Immature natural killer cell (primary cell): ENCODE measurements around the gene CD79A. TPM values are rescaled to one million over a fixed set of nuclear protein-coding genes. Genes with fewer than 3 reads are reported as not detected.
"Not testable (repeated sequence)": the region's sequence is repeated elsewhere in the genome, so short reads cannot be mapped to it uniquely, and the experiment has no call there.

Experiments
- DNase-seq, 3 donors: peaks; one replicate each; pipeline ENCODE4 v3.0.0; 2022; ENCODE audit warnings: mixed read lengths in 1 of 3
- H3K27ac Mint-ChIP-seq, 6 donors: one replicate each; pipeline ENCODE4 v1.8.0; 2020; ENCODE audit warnings: mixed read lengths in 6 of 6, mild to moderate bottlenecking in 5 of 6, inconsistent platforms in 4 of 6, moderate library complexity in 3 of 6
- H3K27me3 Mint-ChIP-seq, 3 donors: one replicate each; pipeline ENCODE4 v1.8.0; 2020 to 2021; ENCODE audit warnings: low read depth in 3 of 3, mild to moderate bottlenecking in 3 of 3, mixed read lengths in 3 of 3, moderate library complexity in 3 of 3, inconsistent platforms in 1 of 3
- H3K36me3 Mint-ChIP-seq, 3 donors: one replicate each; pipeline ENCODE4 v1.8.0; 2020; ENCODE audit warnings: mixed read lengths in 3 of 3, inconsistent platforms in 2 of 3, mild to moderate bottlenecking in 2 of 3
- H3K4me1 Mint-ChIP-seq, 2 donors: one replicate each; pipeline ENCODE4 v1.8.0; 2020; ENCODE audit warnings: inconsistent platforms in 2 of 2, mild to moderate bottlenecking in 2 of 2, mixed read lengths in 2 of 2, moderate library complexity in 1 of 2
- H3K4me3 Mint-ChIP-seq, 5 donors: one replicate each; pipeline ENCODE4 v1.8.0; 2020; ENCODE audit warnings: mild to moderate bottlenecking in 5 of 5, mixed read lengths in 5 of 5, inconsistent platforms in 3 of 5, moderate library complexity in 3 of 5
- H3K9me3 Mint-ChIP-seq, 6 donors: one replicate each; pipeline ENCODE4 v1.8.0; 2020; ENCODE audit warnings: mild to moderate bottlenecking in 6 of 6, mixed read lengths in 6 of 6, inconsistent platforms in 4 of 6, moderate library complexity in 3 of 6
- polyA plus RNA-seq, 3 donors: library from polyadenylated mRNA; unstranded; fragments of 300-500 nt; fragmentation: Illumina TruSeq; gene quantifications; one replicate each; pipeline ENCODE4 v1.2.3, GENCODE V29; 2021

Gene CD79A
- polyA plus RNA-seq, 3 donors from 2014 or later = 4.1 to 8.3 (median 5.1) TPM

- Mint-ChIP-seq H3K9me3 (no peaks in the 10 kb centered on the region), H3K4me3 (no peak overlapping the region), H3K4me1 (peaks cover 49 to 57% of the 10 kb centered on the region in 2 donors), H3K36me3 (peaks cover 3 to 20% (median 5%) of the 10 kb centered on the region in 3 donors), H3K27ac (peak overlapping the region; percentile 84 to 98 (median 92)), H3K27me3 (peaks cover 8 to 16% (median 11%) of the 10 kb centered on the region in 3 donors)
- no peak for DNase-seq
Observed at GRCh38 chr19:41869374-41869955, 7.6 kb upstream of the CD79A start.

- Mint-ChIP-seq H3K4me3 (peak overlapping the region in 3 of 5 donors; percentile 31 to 66 (median 58)), H3K4me1 (peaks cover 49 to 64% of the 10 kb centered on the region in 2 donors), H3K36me3 (peaks cover 0 to 16% (median 5%) of the 10 kb centered on the region in 3 donors), H3K27ac (peak overlapping the region; percentile 87 to 98 (median 92)), H3K27me3 (peaks cover 12 to 20% (median 13%) of the 10 kb centered on the region in 3 donors), H3K9me3 (no peaks in the 10 kb centered on the region)
- DNase-seq = no peak
Observed at GRCh38 chr19:41870401-41870873, 6.6 kb upstream of the CD79A start.

GRCh38 chr19:41871573-41872383 is 5.3 kb upstream of the CD79A start:
- Mint-ChIP-seq H3K36me3 (peaks cover 0 to 16% (median 5%) of the 10 kb centered on the region in 3 donors), H3K9me3 (no peaks in the 10 kb centered on the region), H3K4me1 (peaks cover 61 to 73% of the 10 kb centered on the region in 2 donors), H3K27ac (peak overlapping the region; percentile 94 to 100 (median 98)), H3K4me3 (peak overlapping the region; percentile 76 to 86 (median 81)), H3K27me3 (peaks cover 17 to 23% (median 18%) of the 10 kb centered on the region in 3 donors)
- peak; percentile 81 to 84 (median 83) for DNase-seq

GRCh38 chr19:41872384-41872774 is 4.7 kb upstream of the CD79A start:
- peaks cover 17 to 23% (median 19%) of the 10 kb centered on the region in 3 donors for H3K27me3 Mint-ChIP-seq
- no peak for DNase-seq
- no peaks in the 10 kb centered on the region for H3K9me3 Mint-ChIP-seq
- H3K4me1 Mint-ChIP-seq = peaks cover 67 to 79% of the 10 kb centered on the region in 2 donors
- peak overlapping the region; percentile 18 to 53 (median 35) for H3K4me3 Mint-ChIP-seq
- peak overlapping the region; percentile 94 to 100 (median 98) for H3K27ac Mint-ChIP-seq
- H3K36me3 Mint-ChIP-seq = peaks cover 0 to 16% (median 5%) of the 10 kb centered on the region in 3 donors

DNA sequence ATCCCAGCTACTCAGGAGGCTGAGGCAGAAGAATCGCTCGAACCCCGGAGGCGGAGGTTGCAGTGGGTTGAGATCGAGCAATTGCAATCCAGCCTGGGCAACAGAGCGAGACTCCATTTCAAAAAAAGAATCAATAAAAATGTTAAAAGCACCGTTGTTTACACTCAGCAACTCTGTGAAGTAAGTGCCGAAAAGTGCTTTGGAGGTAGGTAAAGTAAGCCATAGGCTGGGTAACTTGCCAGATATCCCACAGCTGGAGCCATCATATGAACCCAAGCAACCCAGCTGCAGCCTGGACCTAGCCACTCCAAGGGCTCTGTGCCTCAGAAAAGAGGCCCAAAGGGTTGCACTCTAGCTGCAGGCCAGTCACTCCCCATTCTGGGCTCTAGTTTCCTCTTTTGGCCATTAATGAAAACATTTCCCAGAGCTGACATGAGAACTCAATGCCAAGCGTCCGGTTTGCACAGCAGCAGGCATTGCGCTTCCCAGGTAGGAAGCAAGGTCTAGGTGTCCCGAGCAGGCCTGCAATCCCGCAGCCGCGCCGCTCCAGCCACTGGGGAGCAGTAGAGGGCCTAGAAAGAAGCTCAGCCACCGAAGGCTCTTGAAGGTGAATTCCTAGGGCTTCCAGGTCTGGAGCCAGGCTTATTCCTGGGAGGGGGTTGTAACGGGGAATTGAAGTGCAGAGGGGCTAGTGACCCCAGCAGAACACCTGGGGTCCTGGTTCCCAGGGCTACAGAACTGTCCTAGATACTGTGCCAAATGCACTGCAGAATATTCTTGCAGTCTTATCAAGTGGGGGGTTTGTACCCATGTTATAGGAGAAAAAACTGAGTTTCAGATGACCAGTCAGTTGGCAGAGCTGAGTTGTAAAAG is 4.1 kb upstream of the CD79A start:
- Mint-ChIP-seq H3K27me3 (peaks cover 17 to 23% (median 19%) of the 10 kb centered on the region in 3 donors), H3K27ac (peak overlapping the region; percentile 94 to 100 (median 98)), H3K4me1 (peaks cover 68 to 82% of the 10 kb centered on the region in 2 donors), H3K4me3 (peak overlapping the region; percentile 64 to 76 (median 75)), H3K9me3 (no peaks in the 10 kb centered on the region), H3K36me3 (peaks cover 0 to 12% (median 5%) of the 10 kb centered on the region in 3 donors)
- DNase-seq = peak; percentile 67

- not testable (repeated sequence) for DNase-seq, H3K36me3 Mint-ChIP-seq, H3K9me3 Mint-ChIP-seq
- peaks cover 17 to 20% (median 19%) of the 10 kb centered on the region in 3 donors for H3K27me3 Mint-ChIP-seq
- H3K4me1 Mint-ChIP-seq = peaks cover 55 to 90% of the 10 kb centered on the region in 2 donors
- peak overlapping the region; percentile 62 to 87 (median 83) for H3K4me3 Mint-ChIP-seq
- H3K27ac Mint-ChIP-seq = peak overlapping the region; percentile 98 to 100 (median 99)
Observed at GRCh38 chr19:41875973-41876372, 1.1 kb upstream of the CD79A start.

DNA sequence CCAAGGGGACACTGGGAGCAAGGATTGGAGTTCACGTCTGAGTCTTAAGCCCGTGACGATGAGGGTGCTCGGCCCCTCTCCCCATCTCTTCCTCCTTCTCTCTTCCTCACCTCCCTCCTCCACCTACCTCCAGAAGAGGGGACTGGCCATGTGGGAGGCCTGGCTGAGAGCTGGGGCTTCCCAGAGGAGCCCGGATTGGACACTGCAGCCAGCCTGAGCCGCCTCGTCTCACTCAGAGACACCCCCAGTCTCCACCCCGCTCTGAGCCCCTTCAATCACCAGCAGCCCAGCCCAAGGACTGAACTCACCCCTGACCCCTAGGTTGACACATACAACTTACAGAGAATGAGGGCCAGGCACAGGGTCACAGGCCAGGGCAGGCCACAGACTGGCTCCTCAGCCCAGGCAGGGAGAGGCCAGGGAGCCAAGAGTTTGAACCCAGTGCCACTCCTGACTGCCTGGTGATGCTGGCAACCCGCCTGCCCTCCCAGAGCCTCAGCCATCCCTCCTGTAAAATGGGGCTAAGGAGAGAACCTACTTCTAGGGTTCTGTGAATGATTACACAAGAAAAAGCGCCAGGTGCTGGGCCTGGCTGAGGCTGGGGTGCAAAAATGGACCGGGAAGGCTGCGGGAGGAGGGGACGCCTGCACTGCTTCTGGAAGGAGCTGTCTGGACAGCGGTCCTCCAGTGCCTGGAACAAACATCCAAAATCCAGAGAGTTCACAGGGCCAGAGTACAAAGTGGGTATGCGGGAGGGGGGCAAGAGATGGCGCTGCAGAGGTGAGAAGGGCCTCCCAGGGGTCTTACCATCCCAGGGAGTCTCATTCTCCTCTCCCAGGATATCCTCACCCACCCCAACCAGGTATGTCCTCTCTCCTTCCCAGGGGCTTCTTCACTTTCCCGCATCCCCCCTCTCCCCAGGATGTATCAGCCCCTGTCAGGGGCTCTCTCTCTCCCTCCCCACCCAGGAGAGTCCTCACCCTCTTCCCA is 1.1 kb downstream of the CD79A start:
- Mint-ChIP-seq H3K9me3 (no peaks in the 10 kb centered on the region), H3K4me3 (peak overlapping the region in 3 of 5 donors; percentile 26 to 64 (median 59)), H3K4me1 (peaks cover 43 to 80% of the 10 kb centered on the region in 2 donors), H3K27ac (peak overlapping the region; percentile 98 to 100 (median 99)), H3K27me3 (peaks cover 13 to 16% (median 15%) of the 10 kb centered on the region in 3 donors), H3K36me3 (no peaks in the 10 kb centered on the region)
- no peak for DNase-seq

DNA sequence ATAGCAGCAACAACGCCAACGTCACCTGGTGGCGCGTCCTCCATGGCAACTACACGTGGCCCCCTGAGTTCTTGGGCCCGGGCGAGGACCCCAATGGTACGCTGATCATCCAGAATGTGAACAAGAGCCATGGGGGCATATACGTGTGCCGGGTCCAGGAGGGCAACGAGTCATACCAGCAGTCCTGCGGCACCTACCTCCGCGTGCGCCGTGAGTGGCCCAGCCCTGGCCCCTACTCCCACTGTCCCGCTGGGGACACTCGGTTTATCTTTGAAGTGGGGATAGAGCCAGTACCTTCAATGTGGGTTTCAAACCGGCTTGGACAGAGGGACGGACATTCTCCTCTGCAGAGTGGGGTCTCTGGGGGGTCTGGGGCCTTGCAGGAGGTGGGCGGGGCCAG is 2.0 kb downstream of the CD79A start:
- H3K9me3 Mint-ChIP-seq = no peaks in the 10 kb centered on the region
- no peak overlapping the region for H3K4me3 Mint-ChIP-seq
- peaks cover 0 to 4% (median 0%) of the 10 kb centered on the region in 3 donors for H3K36me3 Mint-ChIP-seq
- H3K27ac Mint-ChIP-seq = peak overlapping the region in 4 of 6 donors; percentile 16 to 100 (median 52)
- H3K27me3 Mint-ChIP-seq = peaks cover 17 to 23% (median 18%) of the 10 kb centered on the region in 3 donors
- DNase-seq = no peak
- H3K4me1 Mint-ChIP-seq = peaks cover 39 to 78% of the 10 kb centered on the region in 2 donors

DNA sequence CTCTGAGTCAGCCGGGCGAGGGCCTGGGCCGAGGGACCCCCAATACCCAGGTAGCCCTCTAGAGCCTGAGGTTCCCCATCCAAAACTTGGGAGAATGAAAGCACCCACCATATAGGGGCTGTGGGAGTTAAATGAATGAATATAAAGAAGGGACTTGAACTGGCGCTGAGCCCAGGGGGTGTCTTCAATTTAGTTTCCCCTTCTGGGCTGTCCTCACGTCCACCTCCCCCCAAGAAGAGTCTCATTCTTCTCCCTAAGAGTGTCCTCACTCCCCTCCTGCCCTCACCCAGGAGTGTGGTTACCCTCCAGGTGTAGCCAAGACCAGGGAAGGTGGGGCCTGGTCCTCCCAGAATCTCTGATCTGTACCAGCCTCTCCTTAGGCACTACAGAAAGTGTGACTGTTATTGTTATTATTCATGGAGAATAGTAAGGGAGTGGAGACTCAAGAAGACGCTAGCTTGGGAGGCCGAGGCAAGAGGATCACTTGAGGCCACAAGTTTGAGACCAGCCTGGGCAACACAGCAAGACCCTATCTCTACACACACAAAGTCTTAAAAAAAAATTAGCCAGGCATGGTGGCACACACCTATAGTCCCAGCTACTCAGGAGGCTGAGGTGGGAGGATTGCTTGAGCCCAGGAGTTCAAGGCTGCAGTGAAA is 2.7 kb downstream of the CD79A start:
- no peak for DNase-seq
- Mint-ChIP-seq H3K9me3 (no peaks in the 10 kb centered on the region), H3K4me3 (peak overlapping the region in 2 of 5 donors; percentile 2 to 55), H3K27me3 (peaks cover 18 to 26% (median 18%) of the 10 kb centered on the region in 3 donors), H3K36me3 (peaks cover 0 to 4% (median 1%) of the 10 kb centered on the region in 3 donors), H3K4me1 (peaks cover 41 to 74% of the 10 kb centered on the region in 2 donors), H3K27ac (peak overlapping the region in 5 of 6 donors; percentile 57 to 87 (median 78))

DNA sequence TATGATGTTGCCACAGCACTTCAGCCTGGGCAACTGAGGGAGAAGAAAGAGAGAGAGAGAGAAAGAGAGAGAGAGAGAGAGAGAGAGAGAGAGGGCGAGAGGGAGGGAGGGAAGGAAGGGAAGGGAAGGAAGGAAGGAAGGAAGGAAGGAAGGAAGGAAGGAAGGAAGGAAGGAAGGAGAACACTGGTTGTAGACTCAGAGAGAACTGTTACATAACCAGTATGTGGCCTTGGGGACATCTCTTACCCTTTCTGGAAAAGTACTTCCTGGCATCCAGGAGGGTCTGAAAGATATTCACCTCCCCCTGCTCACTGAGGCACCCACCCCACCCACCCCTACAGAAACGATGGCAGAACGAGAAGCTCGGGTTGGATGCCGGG is 3.2 kb downstream of the CD79A start:
- Mint-ChIP-seq H3K9me3 (no peaks in the 10 kb centered on the region), H3K36me3 (peaks cover 0 to 5% (median 4%) of the 10 kb centered on the region in 3 donors), H3K27me3 (peaks cover 16 to 25% (median 17%) of the 10 kb centered on the region in 3 donors), H3K4me3 (peak overlapping the region in 2 of 5 donors; percentile 2 to 55), H3K4me1 (peaks cover 44 to 75% of the 10 kb centered on the region in 2 donors), H3K27ac (peak overlapping the region in 5 of 6 donors; percentile 57 to 87 (median 78))
- no peak for DNase-seq

DNA sequence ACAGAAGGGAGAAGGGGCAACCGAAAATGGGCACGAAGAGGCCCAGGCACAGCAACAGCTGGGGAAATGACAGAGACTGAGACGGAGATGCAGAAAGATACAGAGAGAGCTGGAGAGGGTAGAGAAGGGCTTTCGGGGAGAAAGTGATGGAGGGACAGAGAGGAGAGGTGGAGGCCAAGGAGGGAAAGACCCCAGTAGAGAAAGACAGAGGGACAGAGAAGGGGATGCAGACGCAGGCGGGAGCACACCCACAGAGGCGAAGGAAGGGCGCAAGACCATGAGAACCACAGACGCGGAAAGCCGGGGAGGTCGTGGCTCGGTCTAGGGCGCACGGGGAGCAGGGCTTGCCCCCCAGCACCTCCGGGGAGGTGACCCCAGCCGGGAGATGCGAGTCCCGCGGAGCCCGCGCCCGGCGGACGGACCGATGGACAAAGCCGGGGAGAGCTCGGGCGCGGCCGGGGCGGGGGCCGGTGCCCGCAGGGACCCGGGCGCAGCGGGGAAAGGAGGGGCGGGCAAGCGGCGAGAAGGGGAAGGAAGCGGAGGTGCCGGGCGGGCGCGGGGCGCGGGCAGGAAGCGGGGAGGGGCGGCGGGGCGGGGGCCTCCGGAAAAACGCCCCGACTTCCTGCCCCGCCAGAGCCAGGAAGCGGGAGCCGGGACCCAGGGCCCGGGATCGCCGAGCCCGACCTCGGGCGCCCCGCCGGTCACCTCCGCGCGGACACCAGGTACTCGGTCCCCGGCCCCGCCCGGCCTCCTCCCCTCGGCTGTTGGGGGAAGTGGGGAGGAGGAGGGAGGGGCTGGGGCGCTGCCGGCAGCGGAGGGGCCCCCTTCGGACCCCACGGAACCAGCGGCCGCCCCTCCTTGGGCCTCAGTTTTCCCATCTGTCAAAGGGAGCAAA is 5.7 kb downstream of the CD79A start, which contains the start of gene ARHGEF1:
ARHGEF1 (plus strand) TSS at position 617 of the 895 bp plus-strand sequence. CDS start 4,899 bp downstream, outside the sequence.
- no peaks in the 10 kb centered on the region for H3K9me3 Mint-ChIP-seq

More for the DNA sequence above, 5.7 kb downstream of the CD79A start, which contains the start of gene ARHGEF1:
- H3K27me3 Mint-ChIP-seq = peaks cover 18 to 31% (median 23%) of the 10 kb centered on the region in 3 donors
- H3K4me1 Mint-ChIP-seq = peaks cover 39 to 72% of the 10 kb centered on the region in 2 donors
- H3K27ac Mint-ChIP-seq = peak within 1 kb of the TSS; percentile 98 to 100 (median 99)
- DNase-seq = peak; percentile 57 to 65 (median 64)
- H3K4me3 Mint-ChIP-seq = peak within 1 kb of the TSS; percentile 95 to 99 (median 97)
- peaks cover 3 to 11% (median 8%) of the 10 kb centered on the region in 3 donors for H3K36me3 Mint-ChIP-seq
